Neural progenitor cell (in vitro differentiated cells): ENCODE measurements around the gene STARD10.

Experiments used
- CTCF ChIP-seq: fragments of 200-600 bp; sonication (generic); IDR thresholded peaks from 2 replicates; pipeline ENCODE4 v1.5.1; 2017; ENCODE audit warnings: antibody characterized with exemption, mild to moderate bottlenecking
- EZH2 ChIP-seq: fragments of 200-600 bp; sonication (generic); IDR thresholded peaks from 2 replicates; pipeline ENCODE4 v1.6.1; 2017; ENCODE audit warnings: antibody characterized with exemption, mild to moderate bottlenecking, moderate library complexity
- EZH2phosphoT487 ChIP-seq: fragments of 200-600 bp; sonication (generic); IDR thresholded peaks from 2 replicates; pipeline ENCODE4 v1.6.1; 2017; ENCODE audit warnings: antibody characterized with exemption

- TF ChIP-seq CTCF (peak; percentile 32), EZH2 (no peak), EZH2phosphoT487 (no peak)
Observed at GRCh38 chr11:72814286-72815109, 20.7 kb upstream of the STARD10 start, which contains the start of gene ATG16L2.
